HS-5 (cell line): Measurements from ENCODE around the gene GPC6.
A peak's percentile ranks its signal among the peaks of the same experiment; 100 is the strongest.
"Not testable (repeated sequence)": the region's sequence is repeated elsewhere in the genome, so short reads cannot be mapped to it uniquely, and the experiment has no call there.

ENCODE experiments used
- DNase-seq: peaks from one replicate; pipeline ENCODE4 v3.0.0-alpha.2; 2012; ENCODE audit warnings: low read depth

Gene GPC6

GRCh38 chr13:94302847-94303565, 1076.4 kb downstream of the GPC6 start:
- DNase-seq, result not testable (repeated sequence)

- DNase-seq, result no peak
These were observed 1077.1 kb downstream of the GPC6 start for GRCh38 chr13:94303644-94304174.

DNA sequence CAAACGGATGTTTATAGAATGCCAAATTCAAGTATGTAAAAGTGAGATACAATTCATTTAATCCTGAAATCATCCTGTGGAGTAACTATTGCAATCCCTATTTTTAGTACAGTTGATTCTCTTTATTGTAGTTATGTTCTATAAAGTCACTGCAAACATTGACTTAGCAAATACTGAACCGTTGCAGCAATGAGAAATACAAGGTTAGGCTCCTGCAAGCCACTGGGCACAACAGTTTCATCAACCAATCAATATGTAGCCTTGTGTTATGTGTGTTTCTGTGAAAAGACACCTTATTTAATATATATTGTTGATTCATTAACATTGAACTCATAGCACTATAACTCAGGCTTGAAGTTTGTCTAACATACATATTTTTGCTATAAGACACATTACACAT, 1078.4 kb downstream of the GPC6 start:
- DNase-seq, result no peak

GRCh38 chr13:94305463-94305862, 1078.9 kb downstream of the GPC6 start:
- DNase-seq, result peak; percentile 31

- DNase-seq, result no peak
These were observed 1079.3 kb downstream of the GPC6 start for GRCh38 chr13:94305934-94306333.

DNA sequence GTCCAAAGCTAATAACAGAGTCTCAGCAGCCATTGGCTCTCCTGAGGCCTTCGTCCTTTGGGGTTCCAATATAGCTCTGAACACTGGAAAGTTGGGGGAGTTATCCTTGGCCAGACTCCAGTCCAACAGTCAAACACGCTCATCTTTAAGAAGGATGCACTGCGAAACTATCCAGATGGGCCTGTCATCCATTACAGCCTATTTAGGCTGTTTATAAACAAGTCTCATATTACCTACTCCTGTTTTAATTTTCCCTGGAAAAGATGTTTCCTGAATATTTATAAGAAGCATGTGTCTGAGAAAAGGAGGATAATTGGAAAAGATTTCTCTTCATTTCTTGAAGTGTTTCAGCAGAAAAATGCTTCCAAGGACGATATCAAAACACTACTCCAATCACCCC, 1082.2 kb downstream of the GPC6 start:
- DNase-seq, result no peak

- no peak for DNase-seq
These were observed 1083.0 kb downstream of the GPC6 start for GRCh38 chr13:94309576-94309975.

GRCh38 chr13:94309997-94310855, 1083.6 kb downstream of the GPC6 start:
- DNase-seq, result peak; percentile 64

GRCh38 chr13:94311893-94312292, 1085.3 kb downstream of the GPC6 start:
- no peak for DNase-seq

GRCh38 chr13:94312511-94313216, 1086.1 kb downstream of the GPC6 start:
- DNase-seq, result no peak

DNA sequence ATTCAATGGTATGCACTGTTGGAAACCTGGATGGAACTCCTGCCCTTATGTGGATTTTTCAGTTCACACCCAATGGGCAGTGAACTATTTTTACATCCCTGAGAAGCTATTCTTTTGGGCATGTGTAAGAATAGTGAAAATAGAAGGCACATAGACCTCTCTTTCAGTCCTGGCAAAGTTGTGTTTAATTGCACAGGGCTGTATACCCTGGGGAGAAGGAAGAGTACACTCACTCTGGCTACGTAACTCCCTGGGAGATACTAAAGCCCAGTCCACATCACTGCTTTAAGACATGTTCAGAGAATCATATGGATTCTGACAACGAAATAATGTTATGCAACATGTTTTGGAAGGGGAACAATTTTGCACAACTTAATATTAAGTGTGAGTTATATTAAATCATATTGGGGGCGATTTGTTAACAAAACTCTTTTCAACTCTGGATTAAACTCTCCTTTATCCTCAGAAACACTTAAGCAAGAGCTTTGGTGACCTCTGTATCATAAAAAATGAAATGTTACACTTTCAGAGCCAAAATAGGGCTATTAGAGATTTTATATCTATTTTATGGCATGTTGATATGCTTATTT, 1086.8 kb downstream of the GPC6 start:
- no peak for DNase-seq

DNA sequence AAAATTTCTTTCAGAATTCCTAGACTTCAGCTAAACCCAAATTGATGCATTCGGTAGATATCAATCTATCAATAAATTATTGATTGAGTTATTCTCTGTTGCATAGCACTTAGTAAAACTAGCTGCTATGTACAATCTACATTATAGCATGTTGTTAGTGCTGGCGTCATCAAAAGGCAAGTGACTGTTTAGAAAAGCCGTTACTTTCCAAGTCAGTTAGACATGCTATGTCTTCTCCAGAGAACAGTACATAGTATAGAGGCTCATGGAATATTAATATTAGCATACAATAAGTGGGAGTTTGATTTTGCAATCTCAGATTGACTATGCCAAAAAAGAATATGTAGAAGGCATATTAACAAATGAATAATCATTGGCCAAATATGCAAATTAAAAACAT, 1087.3 kb downstream of the GPC6 start:
- no peak for DNase-seq

DNA sequence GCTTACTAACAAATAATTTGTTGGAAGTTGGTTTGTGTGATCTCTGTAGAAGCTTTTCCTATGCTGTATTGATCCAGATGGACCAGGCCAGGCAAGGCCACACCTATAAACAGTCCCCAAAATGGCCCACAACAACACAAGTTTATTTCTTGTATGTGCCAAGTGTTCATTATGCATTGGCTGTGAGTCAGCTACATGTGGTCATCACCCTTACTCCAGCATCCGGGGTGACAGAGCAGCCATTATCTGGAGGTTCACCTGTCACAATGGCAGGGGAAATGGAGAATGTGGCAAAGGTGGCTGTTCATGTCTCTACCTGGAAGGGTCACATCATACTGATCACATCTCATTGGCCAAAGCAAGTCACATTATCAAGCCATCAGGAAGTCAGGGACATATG, 1088.6 kb downstream of the GPC6 start:
- no peak for DNase-seq

DNA sequence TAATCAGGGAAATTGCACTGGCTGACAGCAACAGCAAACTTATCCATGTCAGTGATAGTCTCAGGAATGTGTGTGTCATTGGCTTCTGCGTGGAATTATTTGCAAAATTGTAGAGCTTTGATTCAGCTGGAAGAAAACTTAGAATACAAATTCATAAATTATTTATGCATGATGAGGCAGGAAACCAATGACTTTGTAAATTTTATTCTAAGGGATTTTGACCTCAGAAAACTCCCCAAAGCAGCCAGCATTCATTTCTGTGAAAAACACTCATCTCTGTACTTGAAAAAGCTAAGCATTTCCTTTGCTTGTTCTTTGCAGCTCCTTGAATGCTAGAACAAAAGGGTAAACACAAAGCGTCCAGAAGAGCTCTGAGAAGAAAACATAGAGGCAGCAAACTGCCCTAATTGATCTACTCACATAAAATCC, 1090.5 kb downstream of the GPC6 start:
- DNase-seq, result peak; percentile 16

GRCh38 chr13:94318418-94318817, 1091.8 kb downstream of the GPC6 start:
- DNase-seq, result no peak

- no peak for DNase-seq
These were observed 1092.9 kb downstream of the GPC6 start for GRCh38 chr13:94319501-94319900.

DNA sequence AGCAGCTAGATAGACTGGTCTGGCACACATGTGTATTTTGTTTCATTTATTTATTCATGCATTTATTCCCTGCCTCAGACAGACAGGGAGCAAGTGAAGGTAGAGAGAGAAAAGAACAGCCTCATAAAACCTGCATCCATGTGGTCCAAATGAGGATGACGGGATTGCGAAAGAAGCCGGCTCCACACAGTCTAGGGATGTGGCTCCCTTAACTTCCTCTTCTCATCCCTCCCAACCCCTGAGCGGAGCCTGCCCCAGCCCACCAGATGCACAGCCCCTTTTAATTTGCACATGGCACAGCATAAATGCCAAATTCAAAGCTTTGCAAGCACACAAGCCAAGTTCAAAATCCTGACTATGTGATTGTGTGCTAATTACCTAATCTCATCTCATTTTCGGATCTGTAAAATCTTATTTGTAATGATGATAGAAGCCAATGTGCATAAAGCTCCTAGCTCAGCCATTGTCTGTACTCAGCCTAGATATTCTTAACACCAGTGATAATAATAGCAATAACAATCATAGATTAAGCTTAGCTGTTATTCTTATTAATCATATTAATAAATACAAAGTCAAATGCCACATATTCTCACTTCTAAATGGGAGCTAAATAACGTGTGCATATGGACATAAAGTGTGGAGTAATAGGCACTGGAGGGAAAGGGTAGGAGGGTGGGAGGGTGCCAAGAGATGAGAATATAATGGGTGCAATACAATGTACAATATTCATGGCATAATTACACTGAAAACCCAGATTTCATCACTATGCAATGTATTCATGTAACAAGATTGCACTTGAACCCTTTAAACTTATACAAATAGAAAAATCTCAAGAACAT, 1096.5 kb downstream of the GPC6 start:
- DNase-seq, result no peak

- no peak for DNase-seq
These were observed 1097.5 kb downstream of the GPC6 start for GRCh38 chr13:94323764-94324758.

- no peak for DNase-seq
These were observed 1098.3 kb downstream of the GPC6 start for GRCh38 chr13:94324767-94325540.
